WTC11 (cell line): ENCODE results near the gene CITED1. TPM values are rescaled to one million over a fixed set of nuclear protein-coding genes. Genes with fewer than 3 reads are reported as not detected.

ENCODE experiments used
- ATAC-seq: fragments of 200-7000 bp; cut with Tn5 transposase; 2 replicates; pipeline ENCODE4 v1.10.0; 2021; ENCODE audit warnings: mild to moderate bottlenecking, moderate library complexity
- CTCF ChIA-PET: fragments of 300-600 bp; sonication (Branson Sonifier 250); formaldehyde crosslinking; loops from one replicate; lab custom pipeline; 2021; ENCODE audit warnings: antibody characterized with exemption; lab: Charles Lee
- POLR2A ChIA-PET: fragments of 350-600 bp; sonication (Branson Sonifier 250); formaldehyde crosslinking; loops from one replicate; lab custom pipeline; 2021; ENCODE audit warnings: antibody characterized with exemption; lab: Charles Lee
- DNase-seq: peaks from one replicate; pipeline ENCODE4 v3.0.0; 2021; ENCODE audit warnings: low spot score
- H3K27ac Mint-ChIP-seq: 2 replicates; pipeline ENCODE4 v1.8.0; 2021; ENCODE audit warnings: mixed read lengths
- H3K27me3 Mint-ChIP-seq: 2 replicates; pipeline ENCODE4 v1.8.0; 2021; ENCODE audit warnings: low read depth, mild to moderate bottlenecking, moderate library complexity, mixed read lengths
- H3K36me3 Mint-ChIP-seq: 2 replicates; pipeline ENCODE4 v1.8.0; 2021; ENCODE audit warnings: mixed read lengths
- H3K4me1 Mint-ChIP-seq: 2 replicates; pipeline ENCODE4 v1.8.0; 2022; ENCODE audit warnings: mixed read lengths
- H3K4me3 Mint-ChIP-seq: 2 replicates; pipeline ENCODE4 v1.8.0; 2021; ENCODE audit warnings: mild to moderate bottlenecking, moderate library complexity, mixed read lengths
- H3K9me3 Mint-ChIP-seq: 2 replicates; pipeline ENCODE4 v1.8.0; 2021; ENCODE audit warnings: mixed read lengths
- ATF1 ChIP-seq: sonication (generic); formaldehyde crosslinking; IDR thresholded peaks from 2 replicates; pipeline ENCODE4 v1.8.1; 2023; ENCODE audit warnings: mild to moderate bottlenecking, moderate library complexity, missing genetic modification reagents
- ATF2 ChIP-seq: sonication (generic); formaldehyde crosslinking; IDR thresholded peaks from 2 replicates; pipeline ENCODE4 v1.8.1; 2022; ENCODE audit warnings: low read depth, missing genetic modification reagents, borderline replicate concordance
- CREB1 ChIP-seq: sonication (generic); formaldehyde crosslinking; IDR thresholded peaks from 2 replicates; pipeline ENCODE4 v1.8.0; 2023; ENCODE audit warnings: mild to moderate bottlenecking, missing genetic modification reagents
- ESRRA ChIP-seq: sonication (generic); formaldehyde crosslinking; IDR thresholded peaks from 2 replicates; pipeline ENCODE4 v1.8.1; 2022; ENCODE audit warnings: mild to moderate bottlenecking, missing genetic modification reagents, borderline replicate concordance
- GRHL2 ChIP-seq: fragments of 250-450 bp; sonication (Bioruptor Pico); IDR thresholded peaks from 2 replicates; pipeline ENCODE4 v1.8.0; 2022; ENCODE audit warnings: mild to moderate bottlenecking, moderate library complexity; ENCODE audit not compliant: insufficient replicate concordance, severe bottlenecking
- HMGA2 ChIP-seq: fragments of 250-450 bp; sonication (Bioruptor Pico); IDR thresholded peaks from 2 replicates; pipeline ENCODE4 v1.4.0; 2021; ENCODE audit warnings: mild to moderate bottlenecking, moderate library complexity
- IRF2 ChIP-seq: sonication (generic); formaldehyde crosslinking; IDR thresholded peaks from 2 replicates; pipeline ENCODE4 v1.8.0; 2022; ENCODE audit warnings: low read depth, missing genetic modification reagents, borderline replicate concordance
- MXD4 ChIP-seq: fragments of 250-450 bp; sonication (Bioruptor Pico); IDR thresholded peaks from 2 replicates; pipeline ENCODE4 v1.8.0; 2021; ENCODE audit warnings: mild to moderate bottlenecking, moderate library complexity, borderline replicate concordance
- TCF7 ChIP-seq: sonication (generic); formaldehyde crosslinking; IDR thresholded peaks from 2 replicates; pipeline ENCODE4 v1.8.0; 2022; ENCODE audit warnings: mild to moderate bottlenecking, low read depth, missing genetic modification reagents, moderate library complexity
- TEAD1 ChIP-seq: sonication (generic); formaldehyde crosslinking; IDR thresholded peaks from 2 replicates; pipeline ENCODE4 v1.8.0; 2022; ENCODE audit warnings: mild to moderate bottlenecking, missing genetic modification reagents
- ZBTB21 ChIP-seq: sonication (generic); formaldehyde crosslinking; IDR thresholded peaks from 2 replicates; pipeline ENCODE4 v1.8.1; 2023; ENCODE audit warnings: mild to moderate bottlenecking, missing genetic modification reagents, borderline replicate concordance
- ZNF121 ChIP-seq: sonication (generic); formaldehyde crosslinking; IDR thresholded peaks from 2 replicates; pipeline ENCODE4 v1.8.0; 2023; ENCODE audit warnings: missing genetic modification reagents
- ZNF232 ChIP-seq: sonication (generic); formaldehyde crosslinking; IDR thresholded peaks from 2 replicates; pipeline ENCODE4 v1.8.0; 2022; ENCODE audit warnings: mild to moderate bottlenecking, missing genetic modification reagents
- ZNF263 ChIP-seq: sonication (generic); formaldehyde crosslinking; IDR thresholded peaks from 2 replicates; pipeline ENCODE4 v1.8.1; 2022; ENCODE audit warnings: low read depth, mild to moderate bottlenecking, moderate library complexity, missing genetic modification reagents
- ZSCAN18 ChIP-seq: fragments of 250-450 bp; sonication (Bioruptor Pico); IDR thresholded peaks from 2 replicates; pipeline ENCODE4 v2.1.2; 2022; ENCODE audit warnings: mild to moderate bottlenecking, moderate library complexity
- total RNA-seq: library from RNA; stranded (reverse); gene quantifications from 3 replicates; pipeline ENCODE4 v1.2.3, GENCODE V29; 2021
- TF ChIP-seq, protein P1 (sequence below): fragments of 250-450 bp; sonication (Bioruptor Pico); IDR thresholded peaks from 2 replicates; pipeline ENCODE4 v1.9.0; 2021; ENCODE audit warnings: mild to moderate bottlenecking
- TF ChIP-seq, protein P2 (sequence below): sonication (generic); formaldehyde crosslinking; IDR thresholded peaks from 2 replicates; pipeline ENCODE4 v1.8.1; 2023; ENCODE audit warnings: mild to moderate bottlenecking, missing genetic modification reagents
- TF ChIP-seq, protein P3 (sequence below): sonication (generic); formaldehyde crosslinking; IDR thresholded peaks from 2 replicates; pipeline ENCODE4 v1.8.0; 2023; ENCODE audit warnings: mild to moderate bottlenecking, missing genetic modification reagents
- TF ChIP-seq, protein P4 (sequence below): fragments of 250-450 bp; sonication (Bioruptor Pico); IDR thresholded peaks from 2 replicates; pipeline ENCODE4 v1.9.0; 2021; ENCODE audit warnings: moderate library complexity, mild to moderate bottlenecking, inconsistent platforms, borderline replicate concordance
- TF ChIP-seq, protein P5 (sequence below): sonication (generic); formaldehyde crosslinking; IDR thresholded peaks from 2 replicates; pipeline ENCODE4 v1.8.0; 2023; ENCODE audit warnings: missing genetic modification reagents, mild to moderate bottlenecking, borderline replicate concordance

CITED1 gene
- total RNA-seq, 1 experiment from 2014 or later, result 2.2 TPM

- Mint-ChIP-seq H3K27ac (no peak overlapping the region), H3K27me3 (no peaks in the 10 kb centered on the region), H3K9me3 (no peaks in the 10 kb centered on the region), H3K4me1 (peaks cover 22% of the 10 kb centered on the region), H3K4me3 (no peak overlapping the region), H3K36me3 (peaks cover 7% of the 10 kb centered on the region)
- POLR2A ChIA-PET, result interaction anchor here (0.6 kb wide), 1 partner anchor 25 kb away, joined by 3 read pairs; no protein-coding TSS in a partner anchor
- no peak for TF ChIP-seq ESRRA (CRISPR knock-in tag)
- TF ChIP-seq ZSCAN18 (CRISPR knock-in tag), result no peak
- TF ChIP-seq, protein P1, sequence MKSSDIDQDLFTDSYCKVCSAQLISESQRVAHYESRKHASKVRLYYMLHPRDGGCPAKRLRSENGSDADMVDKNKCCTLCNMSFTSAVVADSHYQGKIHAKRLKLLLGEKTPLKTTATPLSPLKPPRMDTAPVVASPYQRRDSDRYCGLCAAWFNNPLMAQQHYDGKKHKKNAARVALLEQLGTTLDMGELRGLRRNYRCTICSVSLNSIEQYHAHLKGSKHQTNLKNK, result no peak
- TF ChIP-seq, protein P2, sequence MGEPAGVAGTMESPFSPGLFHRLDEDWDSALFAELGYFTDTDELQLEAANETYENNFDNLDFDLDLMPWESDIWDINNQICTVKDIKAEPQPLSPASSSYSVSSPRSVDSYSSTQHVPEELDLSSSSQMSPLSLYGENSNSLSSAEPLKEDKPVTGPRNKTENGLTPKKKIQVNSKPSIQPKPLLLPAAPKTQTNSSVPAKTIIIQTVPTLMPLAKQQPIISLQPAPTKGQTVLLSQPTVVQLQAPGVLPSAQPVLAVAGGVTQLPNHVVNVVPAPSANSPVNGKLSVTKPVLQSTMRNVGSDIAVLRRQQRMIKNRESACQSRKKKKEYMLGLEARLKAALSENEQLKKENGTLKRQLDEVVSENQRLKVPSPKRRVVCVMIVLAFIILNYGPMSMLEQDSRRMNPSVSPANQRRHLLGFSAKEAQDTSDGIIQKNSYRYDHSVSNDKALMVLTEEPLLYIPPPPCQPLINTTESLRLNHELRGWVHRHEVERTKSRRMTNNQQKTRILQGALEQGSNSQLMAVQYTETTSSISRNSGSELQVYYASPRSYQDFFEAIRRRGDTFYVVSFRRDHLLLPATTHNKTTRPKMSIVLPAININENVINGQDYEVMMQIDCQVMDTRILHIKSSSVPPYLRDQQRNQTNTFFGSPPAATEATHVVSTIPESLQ (CRISPR knock-in tag), result no peak
- no peak for TF ChIP-seq IRF2 (CRISPR knock-in tag)
- TF ChIP-seq TCF7 (CRISPR knock-in tag), result no peak
- no peak for TF ChIP-seq GRHL2
- no peak for TF ChIP-seq ZNF263
- TF ChIP-seq CREB1 (CRISPR knock-in tag), result no peak
- TF ChIP-seq TEAD1 (CRISPR knock-in tag), result no peak
- TF ChIP-seq, protein P3, sequence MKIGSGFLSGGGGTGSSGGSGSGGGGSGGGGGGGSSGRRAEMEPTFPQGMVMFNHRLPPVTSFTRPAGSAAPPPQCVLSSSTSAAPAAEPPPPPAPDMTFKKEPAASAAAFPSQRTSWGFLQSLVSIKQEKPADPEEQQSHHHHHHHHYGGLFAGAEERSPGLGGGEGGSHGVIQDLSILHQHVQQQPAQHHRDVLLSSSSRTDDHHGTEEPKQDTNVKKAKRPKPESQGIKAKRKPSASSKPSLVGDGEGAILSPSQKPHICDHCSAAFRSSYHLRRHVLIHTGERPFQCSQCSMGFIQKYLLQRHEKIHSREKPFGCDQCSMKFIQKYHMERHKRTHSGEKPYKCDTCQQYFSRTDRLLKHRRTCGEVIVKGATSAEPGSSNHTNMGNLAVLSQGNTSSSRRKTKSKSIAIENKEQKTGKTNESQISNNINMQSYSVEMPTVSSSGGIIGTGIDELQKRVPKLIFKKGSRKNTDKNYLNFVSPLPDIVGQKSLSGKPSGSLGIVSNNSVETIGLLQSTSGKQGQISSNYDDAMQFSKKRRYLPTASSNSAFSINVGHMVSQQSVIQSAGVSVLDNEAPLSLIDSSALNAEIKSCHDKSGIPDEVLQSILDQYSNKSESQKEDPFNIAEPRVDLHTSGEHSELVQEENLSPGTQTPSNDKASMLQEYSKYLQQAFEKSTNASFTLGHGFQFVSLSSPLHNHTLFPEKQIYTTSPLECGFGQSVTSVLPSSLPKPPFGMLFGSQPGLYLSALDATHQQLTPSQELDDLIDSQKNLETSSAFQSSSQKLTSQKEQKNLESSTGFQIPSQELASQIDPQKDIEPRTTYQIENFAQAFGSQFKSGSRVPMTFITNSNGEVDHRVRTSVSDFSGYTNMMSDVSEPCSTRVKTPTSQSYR, result no peak
- ATAC-seq (no peak), DNase-seq (no peak)
- CTCF ChIA-PET, result interaction anchor here (0.7 kb wide), 1 partner anchor 59 kb away, joined by 3 read pairs; no protein-coding TSS in a partner anchor
Measured at GRCh38 chrX:72352786-72353185, 47.1 kb upstream of the CITED1 start.

- H3K36me3 Mint-ChIP-seq, result peaks cover 7% of the 10 kb centered on the region
- TF ChIP-seq, protein P1, result no peak
- TF ChIP-seq ATF1, result no peak
- TF ChIP-seq ZNF232 (CRISPR knock-in tag), result no peak
- TF ChIP-seq, protein P4, sequence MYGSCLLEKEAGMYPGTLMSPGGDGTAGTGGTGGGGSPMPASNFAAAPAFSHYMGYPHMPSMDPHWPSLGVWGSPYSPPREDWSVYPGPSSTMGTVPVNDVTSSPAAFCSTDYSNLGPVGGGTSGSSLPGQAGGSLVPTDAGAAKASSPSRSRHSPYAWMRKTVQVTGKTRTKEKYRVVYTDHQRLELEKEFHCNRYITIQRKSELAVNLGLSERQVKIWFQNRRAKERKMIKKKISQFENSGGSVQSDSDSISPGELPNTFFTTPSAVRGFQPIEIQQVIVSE (CRISPR knock-in tag), result no peak
- TF ChIP-seq ATF2 (CRISPR knock-in tag), result no peak
- TF ChIP-seq ZNF263, result no peak
- no peak for TF ChIP-seq ZBTB21 (CRISPR knock-in tag)
- TF ChIP-seq HMGA2 (CRISPR knock-in tag), result no peak
- TF ChIP-seq ZNF121, result no peak
- TF ChIP-seq, protein P5, sequence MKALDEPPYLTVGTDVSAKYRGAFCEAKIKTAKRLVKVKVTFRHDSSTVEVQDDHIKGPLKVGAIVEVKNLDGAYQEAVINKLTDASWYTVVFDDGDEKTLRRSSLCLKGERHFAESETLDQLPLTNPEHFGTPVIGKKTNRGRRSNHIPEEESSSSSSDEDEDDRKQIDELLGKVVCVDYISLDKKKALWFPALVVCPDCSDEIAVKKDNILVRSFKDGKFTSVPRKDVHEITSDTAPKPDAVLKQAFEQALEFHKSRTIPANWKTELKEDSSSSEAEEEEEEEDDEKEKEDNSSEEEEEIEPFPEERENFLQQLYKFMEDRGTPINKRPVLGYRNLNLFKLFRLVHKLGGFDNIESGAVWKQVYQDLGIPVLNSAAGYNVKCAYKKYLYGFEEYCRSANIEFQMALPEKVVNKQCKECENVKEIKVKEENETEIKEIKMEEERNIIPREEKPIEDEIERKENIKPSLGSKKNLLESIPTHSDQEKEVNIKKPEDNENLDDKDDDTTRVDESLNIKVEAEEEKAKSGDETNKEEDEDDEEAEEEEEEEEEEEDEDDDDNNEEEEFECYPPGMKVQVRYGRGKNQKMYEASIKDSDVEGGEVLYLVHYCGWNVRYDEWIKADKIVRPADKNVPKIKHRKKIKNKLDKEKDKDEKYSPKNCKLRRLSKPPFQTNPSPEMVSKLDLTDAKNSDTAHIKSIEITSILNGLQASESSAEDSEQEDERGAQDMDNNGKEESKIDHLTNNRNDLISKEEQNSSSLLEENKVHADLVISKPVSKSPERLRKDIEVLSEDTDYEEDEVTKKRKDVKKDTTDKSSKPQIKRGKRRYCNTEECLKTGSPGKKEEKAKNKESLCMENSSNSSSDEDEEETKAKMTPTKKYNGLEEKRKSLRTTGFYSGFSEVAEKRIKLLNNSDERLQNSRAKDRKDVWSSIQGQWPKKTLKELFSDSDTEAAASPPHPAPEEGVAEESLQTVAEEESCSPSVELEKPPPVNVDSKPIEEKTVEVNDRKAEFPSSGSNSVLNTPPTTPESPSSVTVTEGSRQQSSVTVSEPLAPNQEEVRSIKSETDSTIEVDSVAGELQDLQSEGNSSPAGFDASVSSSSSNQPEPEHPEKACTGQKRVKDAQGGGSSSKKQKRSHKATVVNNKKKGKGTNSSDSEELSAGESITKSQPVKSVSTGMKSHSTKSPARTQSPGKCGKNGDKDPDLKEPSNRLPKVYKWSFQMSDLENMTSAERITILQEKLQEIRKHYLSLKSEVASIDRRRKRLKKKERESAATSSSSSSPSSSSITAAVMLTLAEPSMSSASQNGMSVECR (CRISPR knock-in tag), result no peak
- TF ChIP-seq MXD4 (CRISPR knock-in tag), result no peak
Measured at GRCh38 chrX:72351606-72352334, 46.1 kb upstream of the CITED1 start.

More at GRCh38 chrX:72351606-72352334, 46.1 kb upstream of the CITED1 start:
- peaks cover 32% of the 10 kb centered on the region for H3K4me1 Mint-ChIP-seq
- CTCF ChIA-PET, result interaction anchor here (0.7 kb wide), 1 partner anchor 58 kb away, joined by 3 read pairs; no protein-coding TSS in a partner anchor
- DNase-seq, result no peak
- H3K4me3 Mint-ChIP-seq, result no peak overlapping the region
- H3K27ac Mint-ChIP-seq, result no peak overlapping the region
- H3K27me3 Mint-ChIP-seq, result no peaks in the 10 kb centered on the region
- H3K9me3 Mint-ChIP-seq, result no peaks in the 10 kb centered on the region
- ATAC-seq, result no peak
- POLR2A ChIA-PET, result no interaction called here
